GM21717 (cell line): ENCODE measurements around the gene SCIMP.
A peak's percentile ranks its signal among the peaks of the same experiment; 100 is the strongest.
"Not testable (repeated sequence)": the region's sequence is repeated elsewhere in the genome, so short reads cannot be mapped to it uniquely, and the experiment has no call there.

Source experiments
- ATAC-seq: cut with Tn5 transposase; IDR thresholded peaks from one replicate; pipeline ENCODE4 v1.9.1; 2021; ENCODE audit warnings: mild to moderate bottlenecking, moderate library complexity; ENCODE audit not compliant: unreplicated experiment

SCIMP gene

DNA sequence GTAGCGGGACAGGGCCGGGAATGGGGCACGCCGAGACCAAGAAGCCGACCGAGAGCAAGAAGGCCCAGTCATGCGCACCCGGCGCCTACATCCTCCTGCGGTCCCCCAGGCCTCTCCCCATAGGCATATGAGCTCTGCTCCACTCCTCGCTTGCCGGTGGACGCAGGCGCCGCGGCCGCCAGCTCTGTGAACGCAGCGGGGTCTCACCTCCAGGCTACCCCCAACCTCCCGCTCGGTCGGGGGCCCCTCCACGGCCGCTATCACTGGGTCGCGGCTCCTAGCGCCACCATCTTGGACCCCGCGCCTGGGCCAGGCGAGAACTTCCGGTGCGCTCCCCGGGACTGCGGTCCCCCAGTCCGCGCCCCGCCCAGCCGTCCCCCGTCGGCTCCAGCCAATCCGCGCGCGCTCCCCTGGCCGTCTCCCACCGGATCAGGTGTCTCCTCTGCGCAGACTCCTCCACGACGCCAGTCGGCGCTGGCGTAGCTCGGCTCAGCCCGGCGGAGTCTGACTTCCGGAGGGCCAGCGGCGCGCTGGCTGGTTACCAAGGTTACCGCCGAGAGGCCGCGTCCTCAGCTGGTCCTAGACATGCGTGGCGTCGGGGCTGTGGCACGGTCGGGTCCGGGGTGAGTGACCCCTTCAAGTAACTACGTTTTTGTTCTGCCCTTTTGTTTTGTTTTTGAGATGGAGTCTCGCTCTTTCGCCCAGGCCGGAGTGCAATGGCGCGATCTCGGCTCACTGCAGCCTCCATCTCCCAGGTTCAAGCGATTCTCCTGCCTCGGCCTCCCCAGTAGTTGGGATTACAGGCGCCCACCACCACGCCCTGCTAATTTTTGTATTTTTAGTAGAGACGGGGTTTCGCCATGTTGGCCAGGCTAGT is 42.9 kb downstream of the SCIMP start, which contains the start of gene ZNF594:
Gene ZNF594 (minus strand): TSS at position 328 of the 877 bp plus-strand sequence. CDS start 7,612 bp downstream, outside the sequence.
- peak; percentile 91 for ATAC-seq

DNA sequence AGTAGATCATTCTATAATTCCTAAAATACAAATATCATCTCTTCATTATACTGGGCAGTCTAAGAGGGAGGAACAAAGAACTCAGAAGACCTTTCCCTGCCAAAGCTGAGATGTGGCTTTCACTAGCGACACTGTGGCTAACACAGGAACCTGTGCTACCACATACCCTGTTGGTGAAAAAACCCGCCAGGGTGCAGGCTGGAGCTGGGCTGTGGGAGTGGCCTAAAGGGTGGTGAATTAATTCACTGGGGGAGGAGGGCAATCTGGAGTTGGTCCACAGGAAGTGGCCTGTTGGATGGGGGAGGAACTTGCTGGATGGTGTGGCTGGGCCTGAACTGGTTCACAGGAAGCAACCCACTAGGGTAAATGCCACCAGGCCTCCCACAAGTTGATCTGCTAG is 50.4 kb downstream of the SCIMP start:
- ATAC-seq: no peak

DNA sequence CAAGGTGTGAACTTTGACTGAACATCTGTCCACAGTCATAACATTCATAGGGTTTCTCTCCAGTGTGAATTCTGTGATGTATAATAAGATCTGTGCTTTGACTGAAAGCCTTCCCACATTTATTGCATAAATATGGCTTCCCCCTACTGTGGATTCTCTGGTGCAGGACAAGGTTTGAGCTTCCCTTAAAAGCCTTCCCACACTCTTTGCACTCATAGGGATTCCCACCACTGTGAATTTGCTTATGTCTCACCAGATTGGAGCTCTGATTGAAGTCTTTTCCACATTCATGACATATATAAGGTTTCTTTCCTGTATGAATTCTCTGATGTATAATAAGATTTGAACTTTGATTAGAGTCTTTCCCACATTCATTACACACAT is 51.3 kb downstream of the SCIMP start:
- ATAC-seq: no peak

DNA sequence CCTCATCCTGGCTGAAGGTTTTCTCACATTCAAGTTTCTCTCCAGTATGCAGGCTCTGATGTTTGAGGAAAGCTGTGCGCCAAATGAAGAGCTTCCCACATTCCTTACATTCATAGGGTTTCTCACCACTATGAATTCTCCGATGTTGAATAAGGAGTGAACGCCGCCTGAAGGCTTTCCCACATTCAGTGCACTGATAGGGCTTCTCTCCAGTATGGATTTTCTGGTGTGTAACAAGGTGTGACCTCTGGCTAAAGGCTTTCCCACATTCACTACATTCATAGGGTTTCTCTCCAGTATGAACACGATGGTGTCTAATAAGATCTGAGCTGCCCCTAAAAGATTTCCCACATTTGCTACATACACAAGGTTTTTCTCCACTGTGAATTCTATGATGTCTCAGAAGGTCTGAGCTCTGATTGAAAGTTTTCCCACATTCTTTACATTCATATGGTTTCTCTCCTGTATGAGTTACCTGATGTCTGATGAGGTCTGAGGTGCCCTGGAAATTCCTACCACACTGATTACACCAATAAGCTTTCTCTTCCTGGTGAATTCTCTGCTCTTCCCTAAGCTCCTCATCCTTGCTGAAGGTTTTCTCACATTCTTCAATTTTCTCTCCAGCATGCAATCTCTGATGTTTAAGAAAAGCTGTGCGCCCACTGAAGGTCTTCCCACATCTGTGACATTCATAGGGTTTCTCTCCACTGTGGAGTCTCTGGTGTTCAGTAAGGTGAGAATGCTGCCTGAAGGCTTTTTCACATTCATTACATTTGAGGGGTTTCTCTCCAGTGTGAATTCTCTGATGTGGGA is 51.9 kb downstream of the SCIMP start:
- no peak for ATAC-seq

DNA sequence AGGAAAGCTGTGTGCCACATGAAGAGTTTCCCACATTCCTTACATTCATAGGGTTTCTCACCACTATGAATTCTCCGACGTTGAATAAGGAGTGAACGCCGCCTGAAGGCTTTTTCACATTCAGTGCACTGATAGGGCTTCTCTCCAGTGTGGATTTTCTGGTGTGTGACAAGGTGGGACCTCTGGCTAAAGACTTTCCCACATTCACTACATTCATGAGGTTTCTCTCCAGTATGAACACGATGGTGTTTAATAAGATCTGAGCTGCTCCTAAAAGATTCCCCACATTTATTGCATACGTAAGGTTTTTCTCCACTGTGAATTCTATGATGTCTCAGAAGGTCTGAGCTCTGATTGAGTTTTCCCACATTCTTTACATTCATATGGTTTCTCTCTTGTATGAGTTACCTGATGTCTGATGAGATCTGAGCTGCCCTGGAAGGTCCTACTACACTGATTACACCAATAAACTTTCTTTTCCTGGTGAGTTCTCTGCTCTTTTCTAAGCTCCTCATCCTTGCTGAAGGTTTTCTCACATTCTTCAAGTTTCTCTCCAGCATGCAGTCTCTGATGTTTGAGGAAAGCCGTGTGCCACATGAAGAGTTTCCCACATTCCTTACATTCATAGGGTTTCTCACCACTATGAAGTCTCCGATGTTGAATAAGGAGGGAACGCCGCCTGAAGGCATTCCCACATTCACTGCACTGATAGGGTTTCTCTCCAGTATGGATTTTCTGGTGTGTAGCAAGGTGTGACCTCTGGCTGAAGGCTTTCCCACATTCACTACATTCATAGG is 53.0 kb downstream of the SCIMP start:
- no peak for ATAC-seq

DNA sequence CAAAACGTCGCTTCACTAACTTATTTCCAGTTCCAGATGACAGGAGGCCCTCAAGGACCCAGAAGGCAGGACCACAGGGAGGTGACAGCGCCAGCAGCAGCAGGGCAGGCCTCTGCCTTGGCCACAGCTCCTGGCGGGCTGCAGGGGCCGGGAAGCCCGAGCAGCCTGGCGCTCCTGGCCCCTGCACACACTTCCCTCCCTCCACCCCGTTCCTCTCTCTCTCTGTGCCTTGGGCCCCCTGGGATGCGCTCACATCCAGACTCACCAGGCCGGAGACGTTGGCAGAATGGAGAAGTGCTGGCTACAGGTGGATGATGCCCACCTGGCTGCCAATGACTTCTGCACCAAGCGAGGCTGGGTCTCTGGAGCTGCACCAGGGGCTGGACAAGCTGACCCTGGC is 55.7 kb downstream of the SCIMP start:
- ATAC-seq: no peak

DNA sequence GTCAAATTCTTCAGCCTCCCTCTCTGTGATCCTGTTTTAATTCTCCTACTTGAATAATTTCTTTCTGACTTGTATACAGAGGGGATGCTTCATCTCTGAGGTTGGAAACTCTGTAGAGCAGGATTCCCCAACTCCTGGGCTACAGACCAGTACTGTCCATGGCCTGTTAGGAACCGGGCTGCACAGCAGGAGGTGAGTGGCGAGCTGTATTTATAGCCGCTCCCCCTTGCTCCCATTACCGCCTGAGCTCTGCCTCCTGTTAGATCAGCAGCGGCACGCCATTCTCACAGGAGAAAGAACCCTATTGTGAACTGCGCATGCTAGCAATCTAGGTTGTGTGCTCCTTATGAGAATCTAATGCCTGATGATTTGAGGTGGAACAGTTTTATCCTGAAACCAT is 59.6 kb downstream of the SCIMP start:
- ATAC-seq: not testable (repeated sequence)

DNA sequence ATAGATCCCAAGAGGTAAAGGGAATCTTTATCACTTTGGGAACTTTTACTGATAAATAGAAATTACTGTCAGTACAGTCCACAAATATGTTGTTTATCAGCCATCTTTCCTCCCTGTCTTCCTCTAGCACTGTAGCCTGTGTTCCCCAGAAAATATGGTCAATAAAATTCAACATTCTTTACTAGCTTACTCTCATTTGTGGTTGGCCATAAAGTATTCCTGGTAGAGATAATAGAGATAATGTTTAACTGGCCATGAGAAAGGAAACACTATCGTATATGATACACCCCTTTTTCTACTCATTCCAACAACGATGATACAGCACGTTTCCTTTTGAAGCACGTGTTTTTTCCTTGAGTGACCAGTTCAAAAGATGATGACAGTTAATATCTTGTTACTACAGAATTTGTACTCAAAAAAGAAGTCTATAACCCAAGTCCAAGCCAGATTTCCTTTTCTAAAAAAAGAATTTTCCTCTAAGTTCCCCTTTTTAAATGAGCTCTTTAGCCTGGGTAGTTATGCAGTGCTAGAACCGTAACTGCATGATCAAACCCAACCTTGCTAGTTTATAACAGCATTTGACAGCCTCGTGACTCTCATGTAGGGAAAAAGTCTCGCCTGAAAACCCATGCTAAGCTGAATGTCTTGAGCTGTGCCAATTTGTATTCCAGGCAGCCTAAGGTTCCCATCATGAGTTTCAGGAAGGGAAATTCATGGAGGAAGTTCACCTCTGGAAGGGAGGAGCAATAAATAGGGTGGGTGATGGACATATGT is 68.7 kb downstream of the SCIMP start:
- not testable (repeated sequence) for ATAC-seq

DNA sequence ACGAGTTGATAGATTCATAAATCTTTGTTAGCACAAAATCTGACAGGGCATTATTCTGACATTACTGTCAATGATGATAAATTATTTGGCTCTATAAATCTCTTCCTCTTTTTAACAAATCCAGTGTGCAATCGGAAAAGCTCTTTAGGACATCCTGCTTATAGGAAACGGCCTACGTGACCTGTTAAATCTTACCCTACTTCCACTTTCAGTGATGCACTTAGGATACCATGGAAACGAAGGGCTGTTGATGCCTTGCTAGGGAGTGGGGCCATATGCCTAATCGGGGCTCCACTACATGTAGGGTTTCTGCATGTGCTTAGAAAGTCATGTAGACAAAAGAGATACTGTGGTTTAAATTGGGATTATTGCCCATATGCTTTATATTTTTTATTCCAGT is 70.2 kb downstream of the SCIMP start:
- no peak for ATAC-seq

DNA sequence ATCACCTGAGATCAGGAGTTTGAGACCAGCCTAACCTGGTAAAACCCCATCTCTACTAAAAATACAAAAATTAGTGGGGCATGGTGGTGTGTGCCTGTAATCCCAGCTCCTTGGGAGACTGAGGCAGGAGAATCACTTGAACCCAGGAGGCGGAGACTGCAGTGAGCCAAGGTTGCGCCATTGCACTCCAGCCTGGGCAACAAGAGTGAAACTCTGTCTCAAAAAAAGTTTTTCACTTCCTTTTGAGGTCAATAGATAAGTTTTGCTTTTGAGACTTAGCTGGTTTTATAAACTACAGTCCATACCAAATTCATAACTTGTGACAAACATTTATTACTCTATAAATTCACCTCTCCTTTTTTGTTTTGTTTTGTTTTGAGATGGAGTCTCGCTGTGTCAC is 72.9 kb downstream of the SCIMP start:
- not testable (repeated sequence) for ATAC-seq

DNA sequence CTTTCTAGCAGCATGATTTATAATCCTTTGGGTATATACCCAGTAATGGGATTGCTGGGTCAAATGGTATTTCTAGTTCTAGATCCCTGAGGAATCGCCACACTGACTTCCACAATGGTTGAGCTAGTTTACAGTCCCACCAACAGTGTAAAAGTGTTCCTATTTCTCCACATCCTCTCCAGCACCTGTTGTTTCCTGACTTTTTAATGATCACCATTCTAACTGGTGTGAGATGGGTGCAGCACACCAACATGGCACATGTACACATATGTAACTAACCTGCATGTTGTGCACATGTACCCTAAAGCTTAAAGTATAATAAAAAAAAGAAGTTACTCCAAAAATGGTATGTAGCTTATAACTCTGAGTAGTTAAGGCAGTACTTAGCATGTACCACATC is 74.0 kb downstream of the SCIMP start:
- ATAC-seq: not testable (repeated sequence)
